ENCODE measurements around the gene LRRC23. TPM values are rescaled to one million over a fixed set of nuclear protein-coding genes. Genes with fewer than 3 reads are reported as not detected.

LRRC23 gene
- total and polyA plus RNA-seq, 9 of the 15 experiments (the other 6 are each of a cell fraction or from before 2014, with no cell fraction given): 2.2 to 7.0 (median 3.0) TPM

DNA sequence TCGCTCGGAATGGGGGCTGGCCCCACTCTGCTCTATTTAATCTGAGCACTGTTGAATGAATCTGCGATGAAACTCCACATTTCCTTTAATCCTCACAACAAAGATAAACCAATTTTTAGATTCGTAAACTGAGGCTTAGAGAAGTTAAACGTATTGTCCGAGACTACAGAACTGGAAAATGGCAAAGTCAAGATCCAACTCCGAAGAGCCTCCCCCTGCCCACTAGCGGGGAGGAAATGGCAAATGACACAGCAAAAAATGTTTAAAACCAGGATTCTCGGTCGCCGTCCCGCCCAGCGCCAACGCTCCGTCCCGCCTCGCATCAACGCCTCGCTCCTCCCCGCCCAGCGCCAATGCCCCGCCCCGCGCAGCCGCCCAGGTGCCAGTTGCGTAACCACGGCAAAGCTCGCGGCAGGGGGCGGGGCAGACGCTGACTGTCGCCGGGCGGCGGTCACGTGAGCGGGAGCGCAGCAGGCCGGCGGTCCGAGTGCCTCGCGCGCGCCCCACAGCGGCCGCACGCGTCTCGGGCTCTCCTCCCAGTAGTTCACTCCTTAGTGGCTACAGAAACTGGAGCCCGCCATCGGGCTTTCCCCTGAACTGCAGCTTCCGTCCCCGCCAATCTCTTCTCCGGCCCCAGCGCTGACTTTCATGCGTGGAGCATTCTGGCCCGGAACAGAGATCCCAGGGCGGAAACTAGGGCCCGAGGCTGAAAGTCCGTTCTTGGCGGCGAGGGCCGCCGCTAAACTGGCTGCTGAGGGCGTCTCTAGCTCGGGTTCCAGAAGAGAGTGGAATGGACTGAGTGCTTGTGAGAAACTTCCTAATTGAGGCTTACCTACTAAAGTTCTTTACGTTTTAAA lies 13.6 kb upstream of the LRRC23 start (continued):
- TF ChIP-seq TRIM24 (IDR thresholded peaks at IDR 0.05) (peak; percentile 63 to 81; a peak in 3 of 4 replicates), CSDE1 (IDR thresholded peaks at IDR 0.05) (no peak), RBM14 (IDR thresholded peaks at IDR 0.05; ENCODE audit: borderline replicate concordance, insufficient read depth, low read depth, low read length) (no peak), SP2 (IDR thresholded peaks at IDR 0.05; ENCODE audit: extremely low read depth, low read depth, low read length, poor library complexity, severe bottlenecking) (no peak), MECOM (CRISPR knock-in tag; IDR thresholded peaks at IDR 0.05) (no peak), ZBTB8A (IDR thresholded peaks at IDR 0.05; ENCODE audit: partially characterized antibody) (no peak), TEAD2 (tag; IDR thresholded peaks at IDR 0.05) (no peak), RHOXF2B (CRISPR knock-in tag; conservative IDR thresholded peaks at IDR 0.05) (no peak), ARNT (IDR thresholded peaks at IDR 0.05) (no peak), TAL1 (IDR thresholded peaks at IDR 0.05) (no peak), JUND (IDR thresholded peaks at IDR 0.05; ENCODE audit: borderline replicate concordance, low read depth, low read length) (peak; percentile 56), JUND (tag; IDR thresholded peaks at IDR 0.05; ENCODE audit: borderline replicate concordance, low read depth, low read length) (peak; percentile 48; the same call in 1 of the 3 replicates), LARP7 (IDR thresholded peaks at IDR 0.05) (no peak)
- TF ChIP-seq, protein P1, sequence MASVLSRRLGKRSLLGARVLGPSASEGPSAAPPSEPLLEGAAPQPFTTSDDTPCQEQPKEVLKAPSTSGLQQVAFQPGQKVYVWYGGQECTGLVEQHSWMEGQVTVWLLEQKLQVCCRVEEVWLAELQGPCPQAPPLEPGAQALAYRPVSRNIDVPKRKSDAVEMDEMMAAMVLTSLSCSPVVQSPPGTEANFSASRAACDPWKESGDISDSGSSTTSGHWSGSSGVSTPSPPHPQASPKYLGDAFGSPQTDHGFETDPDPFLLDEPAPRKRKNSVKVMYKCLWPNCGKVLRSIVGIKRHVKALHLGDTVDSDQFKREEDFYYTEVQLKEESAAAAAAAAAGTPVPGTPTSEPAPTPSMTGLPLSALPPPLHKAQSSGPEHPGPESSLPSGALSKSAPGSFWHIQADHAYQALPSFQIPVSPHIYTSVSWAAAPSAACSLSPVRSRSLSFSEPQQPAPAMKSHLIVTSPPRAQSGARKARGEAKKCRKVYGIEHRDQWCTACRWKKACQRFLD (CRISPR knock-in tag; IDR thresholded peaks at IDR 0.05): no peak
- TF ChIP-seq, protein P2, sequence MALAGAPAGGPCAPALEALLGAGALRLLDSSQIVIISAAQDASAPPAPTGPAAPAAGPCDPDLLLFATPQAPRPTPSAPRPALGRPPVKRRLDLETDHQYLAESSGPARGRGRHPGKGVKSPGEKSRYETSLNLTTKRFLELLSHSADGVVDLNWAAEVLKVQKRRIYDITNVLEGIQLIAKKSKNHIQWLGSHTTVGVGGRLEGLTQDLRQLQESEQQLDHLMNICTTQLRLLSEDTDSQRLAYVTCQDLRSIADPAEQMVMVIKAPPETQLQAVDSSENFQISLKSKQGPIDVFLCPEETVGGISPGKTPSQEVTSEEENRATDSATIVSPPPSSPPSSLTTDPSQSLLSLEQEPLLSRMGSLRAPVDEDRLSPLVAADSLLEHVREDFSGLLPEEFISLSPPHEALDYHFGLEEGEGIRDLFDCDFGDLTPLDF (CRISPR knock-in tag; IDR thresholded peaks at IDR 0.05): peak; percentile 83; the same call in 1 of the 2 replicates
- TF ChIP-seq, protein P3, sequence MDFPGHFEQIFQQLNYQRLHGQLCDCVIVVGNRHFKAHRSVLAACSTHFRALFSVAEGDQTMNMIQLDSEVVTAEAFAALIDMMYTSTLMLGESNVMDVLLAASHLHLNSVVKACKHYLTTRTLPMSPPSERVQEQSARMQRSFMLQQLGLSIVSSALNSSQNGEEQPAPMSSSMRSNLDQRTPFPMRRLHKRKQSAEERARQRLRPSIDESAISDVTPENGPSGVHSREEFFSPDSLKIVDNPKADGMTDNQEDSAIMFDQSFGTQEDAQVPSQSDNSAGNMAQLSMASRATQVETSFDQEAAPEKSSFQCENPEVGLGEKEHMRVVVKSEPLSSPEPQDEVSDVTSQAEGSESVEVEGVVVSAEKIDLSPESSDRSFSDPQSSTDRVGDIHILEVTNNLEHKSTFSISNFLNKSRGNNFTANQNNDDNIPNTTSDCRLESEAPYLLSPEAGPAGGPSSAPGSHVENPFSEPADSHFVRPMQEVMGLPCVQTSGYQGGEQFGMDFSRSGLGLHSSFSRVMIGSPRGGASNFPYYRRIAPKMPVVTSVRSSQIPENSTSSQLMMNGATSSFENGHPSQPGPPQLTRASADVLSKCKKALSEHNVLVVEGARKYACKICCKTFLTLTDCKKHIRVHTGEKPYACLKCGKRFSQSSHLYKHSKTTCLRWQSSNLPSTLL (IDR thresholded peaks at IDR 0.05): no peak
- TF ChIP-seq, protein P4, sequence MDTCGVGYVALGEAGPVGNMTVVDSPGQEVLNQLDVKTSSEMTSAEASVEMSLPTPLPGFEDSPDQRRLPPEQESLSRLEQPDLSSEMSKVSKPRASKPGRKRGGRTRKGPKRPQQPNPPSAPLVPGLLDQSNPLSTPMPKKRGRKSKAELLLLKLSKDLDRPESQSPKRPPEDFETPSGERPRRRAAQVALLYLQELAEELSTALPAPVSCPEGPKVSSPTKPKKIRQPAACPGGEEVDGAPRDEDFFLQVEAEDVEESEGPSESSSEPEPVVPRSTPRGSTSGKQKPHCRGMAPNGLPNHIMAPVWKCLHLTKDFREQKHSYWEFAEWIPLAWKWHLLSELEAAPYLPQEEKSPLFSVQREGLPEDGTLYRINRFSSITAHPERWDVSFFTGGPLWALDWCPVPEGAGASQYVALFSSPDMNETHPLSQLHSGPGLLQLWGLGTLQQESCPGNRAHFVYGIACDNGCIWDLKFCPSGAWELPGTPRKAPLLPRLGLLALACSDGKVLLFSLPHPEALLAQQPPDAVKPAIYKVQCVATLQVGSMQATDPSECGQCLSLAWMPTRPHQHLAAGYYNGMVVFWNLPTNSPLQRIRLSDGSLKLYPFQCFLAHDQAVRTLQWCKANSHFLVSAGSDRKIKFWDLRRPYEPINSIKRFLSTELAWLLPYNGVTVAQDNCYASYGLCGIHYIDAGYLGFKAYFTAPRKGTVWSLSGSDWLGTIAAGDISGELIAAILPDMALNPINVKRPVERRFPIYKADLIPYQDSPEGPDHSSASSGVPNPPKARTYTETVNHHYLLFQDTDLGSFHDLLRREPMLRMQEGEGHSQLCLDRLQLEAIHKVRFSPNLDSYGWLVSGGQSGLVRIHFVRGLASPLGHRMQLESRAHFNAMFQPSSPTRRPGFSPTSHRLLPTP (IDR thresholded peaks at IDR 0.05; ENCODE audit: borderline replicate concordance, extremely low read depth, insufficient read length): no peak
